PC-3 (cell line): ENCODE data around the gene SHLD2. TPM values are rescaled to one million over a fixed set of nuclear protein-coding genes. Genes with fewer than 3 reads are reported as not detected.
"Not testable (repeated sequence)": the region's sequence is repeated elsewhere in the genome, so short reads cannot be mapped to it uniquely, and the experiment has no call there.

Source experiments
- ATAC-seq: fragments of 200-7000 bp; cut with Tn5 transposase; 2 replicates; pipeline ENCODE4 v1.9.1; 2020; ENCODE audit warnings: mild to moderate bottlenecking, moderate library complexity
- BruUV-seq: library from RNA; stranded (reverse); fragments of 400-500 nt; replicated peaks from 2 replicates; lab custom pipeline; 2021; lab: Mats Ljungman, UMichigan
- CTCF ChIA-PET: fragments of 300-600 bp; sonication (Branson Sonifier 250); formaldehyde crosslinking; loops from one replicate; lab custom pipeline; 2022; ENCODE audit warnings: antibody characterized with exemption; lab: Charles Lee
- POLR2A ChIA-PET: fragments of 300-600 bp; sonication (Branson Sonifier 250); formaldehyde crosslinking; loops from one replicate; lab custom pipeline; 2022; ENCODE audit warnings: antibody characterized with exemption; ENCODE audit not compliant: unreplicated experiment; lab: Charles Lee
- DNase-seq: peaks from one replicate; pipeline ENCODE4 v3.0.0-alpha.2; 2015
- H2AFZ ChIP-seq: fragments of 300-600 bp; sonication (generic); 2 replicates; pipeline ENCODE4 v1.6.0; 2016; ENCODE audit warnings: antibody characterized with exemption, low read length
- H3F3A ChIP-seq: fragments of 300-600 bp; sonication (generic); one replicate; pipeline ENCODE4 v1.6.0; 2017; ENCODE audit warnings: antibody characterized with exemption, low read length, control low read depth, mild to moderate bottlenecking; ENCODE audit not compliant: unreplicated experiment
- H3K27ac ChIP-seq: fragments of 300-600 bp; sonication (generic); 2 replicates; pipeline ENCODE4 v1.5.1; 2016; ENCODE audit warnings: mild to moderate bottlenecking, low read length
- H3K27me3 ChIP-seq: fragments of 300-600 bp; sonication (generic); 2 replicates; pipeline ENCODE4 v1.6.1; 2016; ENCODE audit warnings: low read length, mixed read lengths
- H3K36me3 ChIP-seq: fragments of 300-600 bp; sonication (generic); 2 replicates; pipeline ENCODE4 v1.6.1; 2016; ENCODE audit warnings: low read depth, mixed run types, low read length, mixed read lengths
- H3K4me1 ChIP-seq: fragments of 300-600 bp; sonication (generic); 2 replicates; pipeline ENCODE4 v1.5.1; 2016; ENCODE audit warnings: low read length; ENCODE audit not compliant: insufficient read depth
- H3K4me2 ChIP-seq: fragments of 300-600 bp; sonication (generic); 2 replicates; pipeline ENCODE4 v1.6.0; 2016; ENCODE audit warnings: low read length
- H3K4me3 ChIP-seq: fragments of 300-600 bp; sonication (generic); 2 replicates; pipeline ENCODE4 v1.5.1; 2016; ENCODE audit warnings: mild to moderate bottlenecking, low read length, mixed read lengths
- H3K79me2 ChIP-seq: fragments of 300-600 bp; sonication (generic); 2 replicates; pipeline ENCODE4 v1.6.1; 2017; ENCODE audit warnings: low read length, mixed read lengths
- H3K9ac ChIP-seq: fragments of 300-600 bp; sonication (generic); 2 replicates; pipeline ENCODE4 v1.6.0; 2016; ENCODE audit warnings: mild to moderate bottlenecking, low read length
- H3K9me2 ChIP-seq: fragments of 300-600 bp; sonication (generic); replicated peaks from 2 replicates; pipeline ENCODE4 v1.6.1; 2016; ENCODE audit warnings: mixed run types, low read length, mixed read lengths
- H3K9me3 ChIP-seq: fragments of 300-600 bp; sonication (generic); 2 replicates; pipeline ENCODE4 v1.6.1; 2016; ENCODE audit warnings: low read length, mixed read lengths
- H4K20me1 ChIP-seq: fragments of 300-600 bp; sonication (generic); 2 replicates; pipeline ENCODE4 v1.6.1; 2016; ENCODE audit warnings: low read length, mixed read lengths
- EZH2 ChIP-seq: fragments of 300-600 bp; sonication (generic); IDR thresholded peaks from one replicate; pipeline ENCODE4 v1.6.1; 2017; ENCODE audit warnings: antibody characterized with exemption, mild to moderate bottlenecking, low read length; ENCODE audit not compliant: unreplicated experiment
- EZH2phosphoT487 ChIP-seq: fragments of 300-600 bp; sonication (generic); IDR thresholded peaks from 2 replicates; pipeline ENCODE4 v1.6.1; 2018; ENCODE audit warnings: mild to moderate bottlenecking, antibody characterized with exemption, low read length, borderline replicate concordance
- intact Hi-C: fragments of 100-400 bp; cut with micrococcal nuclease; formaldehyde crosslinking; loops from 2 replicates; pipeline ENCODE4 v1.9.0; 2023
- total RNA-seq: library from RNA; depleted of rRNA; stranded (reverse); fragments of >200 nt; gene quantifications from 2 replicates; pipeline ENCODE4 v1.2.3, GENCODE V29; 2014
- TF ChIP-seq, protein P1 (sequence below): fragments of 300-600 bp; sonication (generic); conservative IDR thresholded peaks from 2 replicates; pipeline ENCODE4 v1.5.1; 2017; ENCODE audit warnings: antibody characterized with exemption, low read depth, mild to moderate bottlenecking, low read length

SHLD2 gene
- total RNA-seq, 1 experiment from 2014 or later, result 16.0 TPM

DNA sequence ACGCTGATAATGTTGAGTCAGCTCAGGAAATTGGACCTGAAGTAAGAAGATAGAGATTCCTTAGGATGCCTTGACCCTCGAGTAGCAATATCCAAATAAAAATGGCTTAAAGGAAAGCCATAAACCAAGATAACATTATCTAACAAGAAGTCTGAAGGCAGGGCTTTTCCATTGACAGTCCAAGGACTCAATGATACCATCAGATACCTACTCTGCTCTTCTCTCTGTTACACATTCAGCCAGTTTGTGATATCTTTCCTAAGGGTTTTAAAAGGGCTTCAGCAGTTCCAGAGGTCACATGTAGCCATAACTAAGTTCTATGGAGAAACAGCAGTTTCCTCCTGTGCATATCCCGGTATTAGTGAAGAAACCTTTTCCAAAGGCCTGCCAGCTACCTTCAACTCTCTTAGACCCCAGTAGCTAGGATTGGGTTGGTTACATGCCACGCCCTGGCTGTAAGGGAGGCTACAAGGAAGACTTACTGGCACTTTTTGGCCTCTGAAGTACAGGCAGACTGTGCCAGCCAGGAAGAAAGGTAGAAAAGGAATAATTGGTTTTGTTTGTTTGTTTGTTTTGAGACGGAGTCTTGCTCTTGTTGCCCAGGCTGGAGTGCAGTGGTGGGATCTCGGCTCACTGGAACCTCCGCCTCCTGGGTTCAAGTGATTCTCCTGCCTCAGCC is 10.6 kb downstream of the SHLD2 start:
- Histone ChIP-seq H3K9me3 (no peaks in the 10 kb centered on the region), H3K4me3 (no peak overlapping the region), H3K9me2 (no peaks in the 10 kb centered on the region), H2AFZ (no peak overlapping the region), H3K36me3 (peaks cover 12% of the 10 kb centered on the region), H3F3A (no peaks in the 10 kb centered on the region), H3K27ac (no peak overlapping the region), H3K79me2 (peaks cover 12% of the 10 kb centered on the region; the same call in 1 of the 2 replicates), H3K9ac (no peak overlapping the region), H3K27me3 (no peaks in the 10 kb centered on the region), H3K4me2 (no peak overlapping the region), H4K20me1 (no peaks in the 10 kb centered on the region), H3K4me1 (no peaks in the 10 kb centered on the region)
- ATAC-seq (no peak), DNase-seq (no peak)
- no TSS peak for BruUV-seq
- ChIA-PET CTCF (no interaction called here), POLR2A (no interaction called here)
- no peak for TF ChIP-seq EZH2phosphoT487
- no peak for TF ChIP-seq EZH2
- TF ChIP-seq, protein P1, sequence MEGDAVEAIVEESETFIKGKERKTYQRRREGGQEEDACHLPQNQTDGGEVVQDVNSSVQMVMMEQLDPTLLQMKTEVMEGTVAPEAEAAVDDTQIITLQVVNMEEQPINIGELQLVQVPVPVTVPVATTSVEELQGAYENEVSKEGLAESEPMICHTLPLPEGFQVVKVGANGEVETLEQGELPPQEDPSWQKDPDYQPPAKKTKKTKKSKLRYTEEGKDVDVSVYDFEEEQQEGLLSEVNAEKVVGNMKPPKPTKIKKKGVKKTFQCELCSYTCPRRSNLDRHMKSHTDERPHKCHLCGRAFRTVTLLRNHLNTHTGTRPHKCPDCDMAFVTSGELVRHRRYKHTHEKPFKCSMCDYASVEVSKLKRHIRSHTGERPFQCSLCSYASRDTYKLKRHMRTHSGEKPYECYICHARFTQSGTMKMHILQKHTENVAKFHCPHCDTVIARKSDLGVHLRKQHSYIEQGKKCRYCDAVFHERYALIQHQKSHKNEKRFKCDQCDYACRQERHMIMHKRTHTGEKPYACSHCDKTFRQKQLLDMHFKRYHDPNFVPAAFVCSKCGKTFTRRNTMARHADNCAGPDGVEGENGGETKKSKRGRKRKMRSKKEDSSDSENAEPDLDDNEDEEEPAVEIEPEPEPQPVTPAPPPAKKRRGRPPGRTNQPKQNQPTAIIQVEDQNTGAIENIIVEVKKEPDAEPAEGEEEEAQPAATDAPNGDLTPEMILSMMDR, result no peak
- intact Hi-C loops, result no loop called here

DNA sequence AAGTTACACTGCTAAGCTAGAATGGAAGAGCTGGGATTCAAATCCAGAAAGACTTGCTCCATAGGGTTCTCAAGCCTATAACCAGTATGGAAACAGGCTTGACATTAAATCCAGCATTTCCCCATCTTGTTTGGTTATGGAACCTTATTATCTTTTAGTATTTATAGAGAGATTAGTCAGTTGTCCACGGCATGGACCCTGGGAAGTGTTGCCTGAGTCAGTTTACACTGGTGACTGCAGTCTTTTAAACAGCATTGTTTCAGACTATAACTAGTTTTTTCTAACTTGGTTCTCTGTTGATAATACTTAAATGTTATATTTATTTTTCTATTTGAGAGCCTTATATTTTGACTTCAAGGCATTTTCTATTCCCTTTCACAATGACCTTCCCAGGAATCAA is 23.1 kb downstream of the SHLD2 start:
- H3K79me2 ChIP-seq, H3K4me3 ChIP-seq, CTCF ChIA-PET, BruUV-seq, POLR2A ChIA-PET, H3K27me3 ChIP-seq, H3K4me1 ChIP-seq, H3F3A ChIP-seq, H3K36me3 ChIP-seq, intact Hi-C loops, H4K20me1 ChIP-seq, H3K27ac ChIP-seq, H3K9ac ChIP-seq, H3K9me2 ChIP-seq, H2AFZ ChIP-seq, H3K9me3 ChIP-seq, H3K4me2 ChIP-seq: not testable (repeated sequence)
- DNase-seq (peak; percentile 2), ATAC-seq (peak; percentile 79)

GRCh38 chr10:87119029-87119428 is 24.0 kb downstream of the SHLD2 start:
- H3K36me3 ChIP-seq, H3K27ac ChIP-seq, H3F3A ChIP-seq, H2AFZ ChIP-seq, H3K4me2 ChIP-seq, H3K9me2 ChIP-seq, H3K27me3 ChIP-seq, intact Hi-C loops, POLR2A ChIA-PET, BruUV-seq, ATAC-seq, H3K4me1 ChIP-seq, CTCF ChIA-PET, H3K9ac ChIP-seq, H3K9me3 ChIP-seq, H3K79me2 ChIP-seq, H3K4me3 ChIP-seq, H4K20me1 ChIP-seq, DNase-seq: not testable (repeated sequence)

DNA sequence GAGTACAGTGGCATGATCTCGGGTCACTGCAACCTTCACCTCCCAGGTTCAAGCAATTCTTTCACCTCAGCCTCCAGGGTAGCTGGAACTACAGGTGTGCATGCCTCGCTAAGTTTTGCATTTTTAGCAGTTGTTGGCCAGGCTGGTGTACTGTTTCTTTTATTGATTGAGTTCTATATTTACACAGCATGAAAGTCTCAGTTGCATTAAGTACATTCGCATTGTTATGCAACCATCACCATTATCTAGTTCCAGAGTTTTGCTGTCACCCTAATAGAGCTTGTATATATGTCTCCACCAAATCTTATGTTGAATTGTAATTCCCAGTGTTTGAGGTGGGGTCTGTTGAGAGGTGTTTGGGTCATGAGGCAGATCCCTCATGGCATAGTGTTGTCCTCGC is 28.3 kb downstream of the SHLD2 start:
- H3K9me2 ChIP-seq, H3K9ac ChIP-seq, ATAC-seq, BruUV-seq, POLR2A ChIA-PET, H2AFZ ChIP-seq, H4K20me1 ChIP-seq, H3K4me1 ChIP-seq, H3F3A ChIP-seq, H3K27me3 ChIP-seq, intact Hi-C loops, CTCF ChIA-PET, H3K4me3 ChIP-seq, H3K79me2 ChIP-seq, DNase-seq, H3K9me3 ChIP-seq, H3K4me2 ChIP-seq, H3K36me3 ChIP-seq, H3K27ac ChIP-seq: not testable (repeated sequence)

DNA sequence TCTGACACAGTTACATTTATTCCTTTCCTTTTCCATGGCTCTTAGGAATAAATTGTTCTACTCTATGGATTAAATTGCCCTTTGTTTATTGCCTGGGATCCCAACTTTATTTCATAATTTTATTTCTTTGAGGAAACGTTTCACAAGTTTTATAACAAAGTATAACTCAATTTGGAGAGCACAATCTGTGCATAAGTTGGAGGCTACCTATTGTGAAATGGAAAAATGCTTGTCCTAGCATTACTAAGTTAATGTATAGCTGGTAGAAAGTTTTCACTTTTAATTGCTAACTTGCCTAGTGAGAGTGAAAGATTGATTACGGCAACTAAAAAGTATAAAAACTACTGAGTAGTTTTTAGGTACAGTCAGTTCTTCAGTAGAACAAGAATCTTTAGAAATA is 32.0 kb downstream of the SHLD2 start:
- H3K4me3 ChIP-seq, H3K9me3 ChIP-seq, intact Hi-C loops, H3F3A ChIP-seq, POLR2A ChIA-PET, ATAC-seq, H3K4me2 ChIP-seq, H3K27ac ChIP-seq, H3K36me3 ChIP-seq, H2AFZ ChIP-seq, H3K4me1 ChIP-seq, DNase-seq, H3K9ac ChIP-seq, H3K79me2 ChIP-seq, H4K20me1 ChIP-seq, H3K27me3 ChIP-seq, H3K9me2 ChIP-seq, CTCF ChIA-PET, BruUV-seq: not testable (repeated sequence)

DNA sequence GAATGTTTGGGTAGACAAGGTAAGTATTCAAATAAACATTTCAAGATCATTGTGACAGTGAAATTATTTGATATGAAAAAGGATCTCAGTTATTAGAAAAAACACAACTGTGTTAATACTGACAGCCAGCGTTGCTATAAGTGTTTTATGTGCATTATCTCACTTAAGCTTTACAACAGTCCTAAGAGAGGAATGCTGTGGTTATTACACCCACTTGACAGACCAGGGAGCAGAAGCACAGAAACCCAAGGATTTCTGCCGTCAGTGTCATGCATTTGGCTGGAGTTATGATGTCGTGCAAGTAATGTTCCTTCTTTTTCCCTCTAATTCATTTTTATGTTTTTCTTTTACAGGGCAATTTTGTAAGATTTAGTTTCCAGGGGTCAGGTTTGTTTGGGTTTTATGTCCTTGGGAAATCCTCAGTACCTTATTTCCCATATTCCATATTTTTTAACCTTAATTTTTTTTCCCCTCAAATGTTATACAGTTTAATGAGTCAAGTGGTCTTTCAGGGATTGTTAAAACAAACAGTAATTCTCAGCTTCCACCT is 32.7 kb downstream of the SHLD2 start:
- H3K4me2 ChIP-seq, H3K36me3 ChIP-seq, H3K4me1 ChIP-seq, DNase-seq, H4K20me1 ChIP-seq, ATAC-seq, intact Hi-C loops, H2AFZ ChIP-seq, H3K79me2 ChIP-seq, CTCF ChIA-PET, POLR2A ChIA-PET, H3K27me3 ChIP-seq, H3K9me3 ChIP-seq, H3K27ac ChIP-seq, H3K9me2 ChIP-seq, H3F3A ChIP-seq, H3K4me3 ChIP-seq, BruUV-seq, H3K9ac ChIP-seq: not testable (repeated sequence)
